Vagina (tissue), 2 donors: ENCODE results near the gene ANGPT4. TPM values are rescaled to one million over a fixed set of nuclear protein-coding genes. Genes with fewer than 3 reads are reported as not detected.

Source experiments
- DNase-seq, 2 donors: peaks; one replicate each; pipeline ENCODE4 v3.0.0-alpha.2; 2017; ENCODE audit errors: extremely low spot score in 2 of 2
- H3K27ac ChIP-seq: fragments of 200-600 bp; sonication (generic); one replicate; pipeline ENCODE4 v1.5.1; 2019
- H3K27me3 ChIP-seq: fragments of 200-600 bp; sonication (generic); one replicate; pipeline ENCODE4 v1.5.1; 2019
- H3K36me3 ChIP-seq, 2 donors: fragments of 200-600 bp; sonication (generic); one replicate each; pipeline ENCODE4 v1.5.1; 2017 to 2019
- H3K4me1 ChIP-seq: fragments of 200-600 bp; sonication (generic); one replicate; pipeline ENCODE4 v1.5.1; 2019
- H3K4me3 ChIP-seq, 2 donors: fragments of 200-600 bp; sonication (generic); 1 replicate in 1 of 2; 2 replicates in 1 of 2; pipeline ENCODE4 v1.5.1; 2016 to 2019
- H3K9me3 ChIP-seq: fragments of 200-600 bp; sonication (generic); one replicate; pipeline ENCODE4 v1.5.1; 2019
- CTCF ChIP-seq, 3 experiments: fragments of 450-650 bp in 2 of 3; fragments of 200-600 bp in 1 of 3; sonication (generic) in 1 of 3; IDR thresholded peaks; one replicate each; pipeline ENCODE4 v1.5.1; 2017 to 2019; ENCODE audit warnings: antibody characterized with exemption in 3 of 3, mild to moderate bottlenecking in 2 of 3, moderate library complexity in 2 of 3
- POLR2A ChIP-seq, 2 donors: fragments of 450-650 bp; IDR thresholded peaks; one replicate each; pipeline ENCODE4 v1.6.1; 2017; ENCODE audit warnings: antibody characterized with exemption in 2 of 2, mild to moderate bottlenecking in 2 of 2, moderate library complexity in 2 of 2
- POLR2AphosphoS5 ChIP-seq, 2 donors: sonication (generic); formaldehyde crosslinking; IDR thresholded peaks; one replicate each; pipeline ENCODE4 v1.9.0; 2017; ENCODE audit warnings: antibody characterized with exemption in 2 of 2, mild to moderate bottlenecking in 2 of 2, low read depth in 1 of 2; ENCODE audit not compliant: insufficient read depth in 1 of 2
- intact Hi-C: fragments of 100-400 bp; cut with DNase I; formaldehyde crosslinking; loops from one replicate; pipeline ENCODE4 v1.15.1; 2023
- total RNA-seq: library from RNA; depleted of rRNA; stranded (reverse); fragments of >200 nt; gene quantifications from one replicate; pipeline ENCODE4 v1.2.3, GENCODE V29; 2016

ANGPT4 gene
- total RNA-seq, 1 donor from 2014 or later: 0.98 TPM

GRCh38 chr20:869606-870005, 46.5 kb downstream of the ANGPT4 start:
- H3K4me3 ChIP-seq: no peak overlapping the region
- TF ChIP-seq POLR2A (IDR thresholded peaks at IDR 0.05) (no peak), CTCF (IDR thresholded peaks at IDR 0.05) (no peak), POLR2AphosphoS5 (IDR thresholded peaks at IDR 0.05; ENCODE audit: insufficient read depth in 1 of 2, low read depth in 1 of 2) (no peak)
- no peaks in the 10 kb centered on the region for H3K36me3 ChIP-seq
- no peak for DNase-seq
- H3K9me3 ChIP-seq: no peaks in the 10 kb centered on the region
- no peak overlapping the region for H3K27ac ChIP-seq
- no peaks in the 10 kb centered on the region for H3K4me1 ChIP-seq
- no peaks in the 10 kb centered on the region for H3K27me3 ChIP-seq
- intact Hi-C loops: no loop called here

- Histone ChIP-seq H3K27me3 (no peaks in the 10 kb centered on the region), H3K4me1 (no peaks in the 10 kb centered on the region), H3K27ac (no peak overlapping the region), H3K9me3 (no peaks in the 10 kb centered on the region), H3K36me3 (no peaks in the 10 kb centered on the region), H3K4me3 (no peak overlapping the region)
- DNase-seq: no peak
- intact Hi-C loops: no loop called here
- TF ChIP-seq POLR2AphosphoS5 (IDR thresholded peaks at IDR 0.05; ENCODE audit: insufficient read depth in 1 of 2, low read depth in 1 of 2): no peak
- TF ChIP-seq POLR2A (IDR thresholded peaks at IDR 0.05): no peak
- TF ChIP-seq CTCF (IDR thresholded peaks at IDR 0.05): no peak
These were observed 47.9 kb downstream of the ANGPT4 start for GRCh38 chr20:868279-868678.

- no peak for DNase-seq
- intact Hi-C loops: no loop called here
- TF ChIP-seq CTCF (IDR thresholded peaks at IDR 0.05) (no peak), POLR2AphosphoS5 (IDR thresholded peaks at IDR 0.05; ENCODE audit: insufficient read depth in 1 of 2, low read depth in 1 of 2) (no peak), POLR2A (IDR thresholded peaks at IDR 0.05) (no peak)
These were observed 50.7 kb downstream of the ANGPT4 start for GRCh38 chr20:865440-865839.

GRCh38 chr20:860891-861290, 55.2 kb downstream of the ANGPT4 start:
- Histone ChIP-seq H3K27me3 (no peaks in the 10 kb centered on the region), H3K36me3 (no peaks in the 10 kb centered on the region), H3K4me1 (peaks cover 4% of the 10 kb centered on the region), H3K4me3 (no peak overlapping the region), H3K9me3 (no peaks in the 10 kb centered on the region), H3K27ac (no peak overlapping the region)
- no peak for DNase-seq
- TF ChIP-seq CTCF (IDR thresholded peaks at IDR 0.05) (no peak), POLR2A (IDR thresholded peaks at IDR 0.05) (no peak), POLR2AphosphoS5 (IDR thresholded peaks at IDR 0.05; ENCODE audit: insufficient read depth in 1 of 2, low read depth in 1 of 2) (no peak)
- intact Hi-C loops: no loop called here

More at GRCh38 chr20:865440-865839, 50.7 kb downstream of the ANGPT4 start:
- Histone ChIP-seq H3K4me1 (no peaks in the 10 kb centered on the region), H3K27ac (no peak overlapping the region), H3K27me3 (no peaks in the 10 kb centered on the region), H3K4me3 (no peak overlapping the region), H3K9me3 (no peaks in the 10 kb centered on the region), H3K36me3 (no peaks in the 10 kb centered on the region)

- Histone ChIP-seq H3K4me3 (no peak overlapping the region), H3K27ac (no peak overlapping the region), H3K4me1 (peaks cover 13% of the 10 kb centered on the region), H3K9me3 (no peaks in the 10 kb centered on the region), H3K36me3 (no peaks in the 10 kb centered on the region), H3K27me3 (no peaks in the 10 kb centered on the region)
- no peak for TF ChIP-seq POLR2A (IDR thresholded peaks at IDR 0.05)
- TF ChIP-seq CTCF (IDR thresholded peaks at IDR 0.05): no peak
- TF ChIP-seq POLR2AphosphoS5 (IDR thresholded peaks at IDR 0.05; ENCODE audit: insufficient read depth in 1 of 2, low read depth in 1 of 2): no peak
- DNase-seq: no peak
- intact Hi-C loops: no loop called here
These were observed 56.3 kb downstream of the ANGPT4 start for GRCh38 chr20:859751-860231.
